Trophoblast cell (in vitro differentiated cells and primary cell): ENCODE data around the gene KDELR1.
A peak's percentile ranks its signal among the peaks of the same experiment; 100 is the strongest.
"Not testable (repeated sequence)": the region's sequence is repeated elsewhere in the genome, so short reads cannot be mapped to it uniquely, and the experiment has no call there.

Experiments
- DNase-seq, 2 donors: peaks; one replicate each; pipeline ENCODE4 v3.0.0-alpha.2; 2016
- H2AFZ ChIP-seq: 2 replicates; pipeline ENCODE4 v1.6.1; 2013; ENCODE audit warnings: low read length, moderate library complexity, mild to moderate bottlenecking; ENCODE audit not compliant: insufficient read depth, poor library complexity
- H2AK5ac ChIP-seq: 2 replicates; pipeline ENCODE4 v1.6.1; 2013; ENCODE audit warnings: mild to moderate bottlenecking, low read length
- H2BK120ac ChIP-seq: 2 replicates; pipeline ENCODE4 v1.6.1; 2013; ENCODE audit warnings: low read length, mild to moderate bottlenecking, moderate library complexity; ENCODE audit not compliant: insufficient read depth, poor library complexity
- H2BK12ac ChIP-seq: 2 replicates; pipeline ENCODE4 v1.6.1; 2013; ENCODE audit warnings: mild to moderate bottlenecking, low read length, moderate library complexity
- H2BK5ac ChIP-seq: 2 replicates; pipeline ENCODE4 v1.6.1; 2013; ENCODE audit warnings: low read length, low read depth, moderate library complexity, mild to moderate bottlenecking; ENCODE audit not compliant: poor library complexity
- H3K14ac ChIP-seq: 2 replicates; pipeline ENCODE4 v1.6.1; 2013; ENCODE audit warnings: mild to moderate bottlenecking, low read length
- H3K18ac ChIP-seq: 2 replicates; pipeline ENCODE4 v1.6.1; 2013; ENCODE audit warnings: mild to moderate bottlenecking, low read length
- H3K23ac ChIP-seq: 2 replicates; pipeline ENCODE4 v1.6.1; 2013; ENCODE audit warnings: low read length
- H3K27ac ChIP-seq: 2 replicates; pipeline ENCODE4 v1.5.1; 2013; ENCODE audit warnings: low read depth, mild to moderate bottlenecking, inconsistent platforms, low read length, moderate library complexity
- H3K27me3 ChIP-seq: 2 replicates; pipeline ENCODE4 v1.6.1; 2013; ENCODE audit warnings: inconsistent platforms, mild to moderate bottlenecking, low read length, moderate library complexity; ENCODE audit not compliant: insufficient read depth
- H3K36me3 ChIP-seq, 2 experiments: 1 replicate in 1 of 2; 2 replicates in 1 of 2; pipeline ENCODE4 v1.6.1; 2013; ENCODE audit warnings: low read length in 2 of 2, mild to moderate bottlenecking in 2 of 2, moderate library complexity in 1 of 2; ENCODE audit not compliant: insufficient read depth in 2 of 2, control insufficient read depth in 1 of 2
- H3K4ac ChIP-seq: 2 replicates; pipeline ENCODE4 v1.6.1; 2013; ENCODE audit warnings: low read depth, mild to moderate bottlenecking, low read length, moderate library complexity
- H3K4me1 ChIP-seq, 2 experiments: 1 replicate in 1 of 2; 2 replicates in 1 of 2; pipeline ENCODE4 v1.6.1; 2013; ENCODE audit warnings: low read length in 2 of 2, mild to moderate bottlenecking in 2 of 2, moderate library complexity in 1 of 2; ENCODE audit not compliant: insufficient read depth in 2 of 2, control insufficient read depth in 1 of 2
- H3K4me2 ChIP-seq: 2 replicates; pipeline ENCODE4 v1.6.1; 2013; ENCODE audit warnings: inconsistent platforms, mild to moderate bottlenecking, low read length, moderate library complexity
- H3K4me3 ChIP-seq: 2 replicates; pipeline ENCODE4 v1.5.1; 2013; ENCODE audit warnings: mild to moderate bottlenecking, low read depth, low read length, inconsistent platforms
- H3K79me1 ChIP-seq: one replicate; pipeline ENCODE4 v1.6.1; 2013; ENCODE audit warnings: low read length
- H3K79me2 ChIP-seq: 2 replicates; pipeline ENCODE4 v1.6.1; 2013; ENCODE audit warnings: low read length, mild to moderate bottlenecking; ENCODE audit not compliant: control insufficient read depth, insufficient read depth, poor library complexity
- H3K9ac ChIP-seq: 2 replicates; pipeline ENCODE4 v1.6.1; 2013; ENCODE audit warnings: mild to moderate bottlenecking, low read length
- H3K9me3 ChIP-seq: 2 replicates; pipeline ENCODE4 v1.6.1; 2013; ENCODE audit warnings: low read depth, mild to moderate bottlenecking, control low read depth, inconsistent platforms, low read length; ENCODE audit not compliant: insufficient read depth
- H4K12ac ChIP-seq: 2 replicates; pipeline ENCODE4 v1.6.1; 2013; ENCODE audit warnings: low read depth, mild to moderate bottlenecking, low read length, moderate library complexity
- H4K8ac ChIP-seq: 2 replicates; pipeline ENCODE4 v1.6.1; 2013; ENCODE audit warnings: low read depth, mild to moderate bottlenecking, low read length, moderate library complexity
- H4K91ac ChIP-seq: one replicate; pipeline ENCODE4 v1.6.1; 2013; ENCODE audit warnings: low read depth, mild to moderate bottlenecking, low read length, moderate library complexity
- WGBS: extraction: QIAGEN DNeasy Blood & Tissue Kit; methylation state at CpG from one replicate; pipeline ENCODE4 v1.1.7; 2013; ENCODE audit warnings: missing lambda C conversion rate; ENCODE audit not compliant: insufficient read length, insufficient coverage; ENCODE audit errors: extremely low coverage; 5-methylcytosine and 5-hydroxymethylcytosine counted together

KDELR1 gene

DNA sequence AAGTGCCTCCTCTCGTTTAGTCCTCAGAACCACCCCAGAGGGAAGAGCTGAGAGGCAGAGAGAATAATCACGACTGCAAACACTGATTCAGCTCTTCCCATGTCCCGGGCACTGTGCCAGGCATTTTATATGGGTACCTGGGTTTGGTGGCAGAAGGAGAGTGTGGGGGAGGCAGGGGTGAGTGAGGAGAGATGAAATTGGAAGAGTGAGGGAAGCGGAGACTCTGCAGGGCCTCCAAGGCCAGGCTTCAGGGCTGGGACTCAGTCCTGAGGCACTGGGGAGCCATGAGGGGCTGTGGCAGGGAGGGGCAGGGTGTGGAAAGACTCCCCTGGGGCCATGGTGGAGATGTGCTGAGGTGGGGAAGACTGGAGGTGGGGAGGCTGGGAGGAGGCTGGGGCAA, 18.4 kb downstream of the KDELR1 start:
- Histone ChIP-seq H3K9me3 (no peaks in the 10 kb centered on the region), H3K18ac (no peak overlapping the region), H3K36me3 (no peaks in the 10 kb centered on the region), H4K8ac (no peak overlapping the region), H3K4me2 (no peak overlapping the region), H2BK5ac (no peak overlapping the region), H3K9ac (no peak overlapping the region), H3K27ac (no peak overlapping the region), H4K91ac (no peak overlapping the region), H3K4me3 (no peak overlapping the region), H3K4me1 (no peaks in the 10 kb centered on the region), H2AFZ (no peak overlapping the region), H3K79me2 (no peaks in the 10 kb centered on the region), H3K79me1 (no peaks in the 10 kb centered on the region), H2BK12ac (no peak overlapping the region), H3K14ac (no peak overlapping the region), H3K23ac (no peak overlapping the region), H2BK120ac (no peak overlapping the region), H4K12ac (no peak overlapping the region), H2AK5ac (no peak overlapping the region), H3K27me3 (no peaks in the 10 kb centered on the region), H3K4ac (no peak overlapping the region)
- no peak for DNase-seq
- no CpG with 5 or more reads among the region's 4 CpGs for WGBS

DNA sequence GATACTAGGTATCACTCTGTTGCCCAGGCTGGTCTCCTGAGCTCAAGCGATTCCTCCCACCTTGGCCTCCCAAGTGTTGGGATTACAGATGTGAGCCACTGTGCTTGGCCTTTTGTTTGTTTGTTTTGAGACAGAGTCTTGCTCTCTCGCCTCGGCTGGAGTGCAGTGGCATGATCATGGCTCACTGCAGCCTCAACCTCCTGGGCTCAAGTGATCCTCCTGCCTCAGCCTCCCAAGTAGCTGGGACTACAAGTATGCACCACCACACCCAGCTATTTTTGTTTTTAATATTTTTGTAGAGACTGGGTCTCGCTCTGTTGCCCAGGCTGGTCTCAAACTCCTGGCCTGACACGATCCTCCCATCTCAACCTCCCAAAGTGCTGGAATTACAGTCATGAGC, 19.6 kb downstream of the KDELR1 start:
- H3K9me3 ChIP-seq, H3K18ac ChIP-seq, H3K36me3 ChIP-seq, H3K4me2 ChIP-seq, H3K4me3 ChIP-seq, H3K23ac ChIP-seq, H2BK120ac ChIP-seq, H3K27ac ChIP-seq, H4K91ac ChIP-seq, H3K4me1 ChIP-seq, H2BK5ac ChIP-seq, H4K12ac ChIP-seq, H2AFZ ChIP-seq, H4K8ac ChIP-seq, DNase-seq, H3K9ac ChIP-seq, H3K79me1 ChIP-seq, H3K14ac ChIP-seq, H3K79me2 ChIP-seq, H3K4ac ChIP-seq, H2AK5ac ChIP-seq, H3K27me3 ChIP-seq, H2BK12ac ChIP-seq: not testable (repeated sequence)
- no CpG with 5 or more reads among the region's 5 CpGs for WGBS

- Histone ChIP-seq H3K4me3 (no peak overlapping the region), H3K4me2 (no peak overlapping the region), H3K23ac (no peak overlapping the region), H2AK5ac (no peak overlapping the region), H3K27me3 (no peaks in the 10 kb centered on the region), H4K8ac (no peak overlapping the region), H4K91ac (no peak overlapping the region), H3K4ac (no peak overlapping the region), H3K79me1 (no peaks in the 10 kb centered on the region), H3K9ac (no peak overlapping the region), H2AFZ (no peak overlapping the region), H3K9me3 (no peaks in the 10 kb centered on the region), H3K36me3 (no peaks in the 10 kb centered on the region), H4K12ac (no peak overlapping the region), H3K18ac (no peak overlapping the region), H2BK120ac (no peak overlapping the region), H3K79me2 (no peaks in the 10 kb centered on the region), H3K4me1 (no peaks in the 10 kb centered on the region), H3K14ac (no peak overlapping the region), H3K27ac (no peak overlapping the region), H2BK12ac (no peak overlapping the region), H2BK5ac (no peak overlapping the region)
- DNase-seq, result no peak
- WGBS, result no CpG with 5 or more reads among the region's 7 CpGs
Measured at GRCh38 chr19:48371367-48371766, 20.0 kb downstream of the KDELR1 start.

DNA sequence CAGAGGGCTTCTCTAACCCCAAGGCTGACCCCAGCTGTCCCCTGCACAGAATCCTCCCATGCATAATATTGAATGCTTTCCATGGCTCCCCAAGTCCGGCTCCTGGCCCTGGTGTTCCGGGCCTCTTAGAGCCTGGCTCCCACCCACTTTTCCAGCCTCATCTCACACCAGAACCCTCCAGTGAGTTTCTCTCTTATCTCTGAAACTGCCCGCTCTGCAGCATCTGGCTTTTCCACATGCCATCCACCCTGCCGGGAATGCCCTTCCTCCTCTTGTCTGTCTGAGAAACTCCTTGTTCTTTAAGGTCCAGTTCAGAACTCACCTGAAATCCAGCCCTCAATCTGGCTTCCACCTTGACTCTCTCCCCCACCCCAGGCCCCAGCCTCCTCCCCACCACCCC, 20.4 kb downstream of the KDELR1 start:
- no peaks in the 10 kb centered on the region for H3K79me1 ChIP-seq
- no peak overlapping the region for H3K9ac ChIP-seq
- no peak overlapping the region for H3K14ac ChIP-seq
- no peak overlapping the region for H2BK12ac ChIP-seq
- H3K9me3 ChIP-seq, result no peaks in the 10 kb centered on the region
- no peak overlapping the region for H2AK5ac ChIP-seq
- no peaks in the 10 kb centered on the region for H3K79me2 ChIP-seq
- H4K8ac ChIP-seq, result no peak overlapping the region
- H4K91ac ChIP-seq, result no peak overlapping the region
- WGBS, result no CpG with 5 or more reads among the region's 4 CpGs
- H3K36me3 ChIP-seq, result no peaks in the 10 kb centered on the region
- no peak overlapping the region for H2BK120ac ChIP-seq
- H3K4me2 ChIP-seq, result no peak overlapping the region
- DNase-seq, result peak; percentile 33 to 68
- H2AFZ ChIP-seq, result no peak overlapping the region
- H3K4ac ChIP-seq, result no peak overlapping the region
- H3K4me3 ChIP-seq, result no peak overlapping the region
- H3K4me1 ChIP-seq, result no peaks in the 10 kb centered on the region
- H3K18ac ChIP-seq, result no peak overlapping the region
- H3K23ac ChIP-seq, result no peak overlapping the region
- H3K27ac ChIP-seq, result no peak overlapping the region
- H4K12ac ChIP-seq, result no peak overlapping the region
- no peaks in the 10 kb centered on the region for H3K27me3 ChIP-seq
- H2BK5ac ChIP-seq, result no peak overlapping the region
